HepG2 (cell line): ENCODE measurements around the gene RILP. TPM values are rescaled to one million over a fixed set of nuclear protein-coding genes. Genes with fewer than 3 reads are reported as not detected.

Source experiments
- CBX2 ChIP-seq, 2 experiments: fragments of 200-600 bp in 1 of 2; sonication (generic); formaldehyde crosslinking in 1 of 2; IDR thresholded peaks; 2 replicates each; pipeline versions ENCODE4 v1.7.0 to v1.8.1; 2018 to 2022; ENCODE audit warnings: low read depth in 2 of 2, low read length in 1 of 2, mild to moderate bottlenecking in 1 of 2, missing genetic modification reagents in 1 of 2
- CHCHD3 ChIP-seq: sonication (generic); formaldehyde crosslinking; IDR thresholded peaks from 2 replicates; pipeline ENCODE4 v1.8.0; 2022; ENCODE audit warnings: mild to moderate bottlenecking, missing genetic modification reagents, moderate library complexity
- ESRRA ChIP-seq: sonication (generic); formaldehyde crosslinking; IDR thresholded peaks from 2 replicates; pipeline ENCODE4 v1.5.1; 2020; ENCODE audit warnings: mild to moderate bottlenecking, low read depth, missing genetic modification reagents
- GATAD2A ChIP-seq: IDR thresholded peaks from 2 replicates; pipeline ENCODE4 v1.6.1; 2016
- HNRNPUL1 ChIP-seq: fragments of 200-400 bp; formaldehyde crosslinking; IDR thresholded peaks from 2 replicates; pipeline ENCODE4 v1.6.1; 2017; ENCODE audit warnings: low read depth, mild to moderate bottlenecking, low read length, moderate library complexity
- SSRP1 ChIP-seq: IDR thresholded peaks from 2 replicates; pipeline ENCODE4 v1.6.1; 2016; ENCODE audit warnings: control low read depth
- STAT5B ChIP-seq: sonication (generic); formaldehyde crosslinking; IDR thresholded peaks from 2 replicates; pipeline ENCODE4 v1.4.0; 2020; ENCODE audit warnings: missing genetic modification reagents
- SUZ12 ChIP-seq: fragments of 150-350 bp; IDR thresholded peaks from 2 replicates; pipeline ENCODE4 v1.6.1; 2014; ENCODE audit warnings: low read depth, low read length
- ZBTB7B ChIP-seq: sonication (generic); formaldehyde crosslinking; IDR thresholded peaks from 2 replicates; pipeline ENCODE4 v1.4.0; 2020; ENCODE audit warnings: missing genetic modification reagents
- ZNF251 ChIP-seq: sonication (generic); formaldehyde crosslinking; IDR thresholded peaks from 2 replicates; pipeline ENCODE4 v1.9.0; 2021; ENCODE audit warnings: mild to moderate bottlenecking, missing genetic modification reagents
- ZNF292 ChIP-seq: sonication (generic); formaldehyde crosslinking; IDR thresholded peaks from 2 replicates; pipeline ENCODE4 v1.8.1; 2022; ENCODE audit warnings: mild to moderate bottlenecking, low read depth, missing genetic modification reagents, borderline replicate concordance
- ZNF337 ChIP-seq: sonication (generic); formaldehyde crosslinking; IDR thresholded peaks from 2 replicates; pipeline ENCODE4 v1.5.1; 2020; ENCODE audit warnings: missing genetic modification reagents, low read depth, mild to moderate bottlenecking, borderline replicate concordance
- polyA plus RNA-seq, 8 experiments: library from polyadenylated mRNA; depleted of rRNA in 3 of 8; stranded (reverse) in 7 of 8; unstranded in 1 of 8; fragments of >200 nt; fragmentation: Illumina TruSeq in 4 of 8; extraction: Trizol in 4 of 8; gene quantifications; 2 replicates each; pipeline versions ENCODE4 v1.2.1 to v1.2.3, GENCODE V29; 2011 to 2016; ENCODE audit warnings: low read depth in 4 of 8, missing spikeins in 1 of 8, mixed read lengths in 1 of 8; ENCODE audit not compliant: insufficient read depth in 1 of 8
- total RNA-seq, 5 experiments: library from RNA; depleted of rRNA; stranded (reverse); fragments of >200 nt; fragmentation: Illumina TruSeq; extraction: Trizol; gene quantifications; 2 replicates each; pipeline ENCODE4 v1.2.3, GENCODE V29; 2016; ENCODE audit warnings: low read depth in 1 of 5
- TF ChIP-seq, protein P1 (sequence below): sonication (generic); formaldehyde crosslinking; conservative IDR thresholded peaks from 2 replicates; pipeline ENCODE4 v1.4.0; 2020; ENCODE audit warnings: missing genetic modification reagents
- TF ChIP-seq, protein P2 (sequence below): sonication (generic); formaldehyde crosslinking; IDR thresholded peaks from 2 replicates; pipeline ENCODE4 v1.4.0; 2020; ENCODE audit warnings: missing genetic modification reagents, mild to moderate bottlenecking, borderline replicate concordance
- TF ChIP-seq, protein P3 (sequence below): sonication (generic); formaldehyde crosslinking; IDR thresholded peaks from 2 replicates; pipeline ENCODE4 v1.8.1; 2023; ENCODE audit warnings: mild to moderate bottlenecking, inconsistent platforms, moderate library complexity, missing genetic modification reagents, borderline replicate concordance
- TF ChIP-seq, protein P4 (sequence below): fragments of 450-650 bp; IDR thresholded peaks from 2 replicates; pipeline ENCODE4 v1.6.1; 2016
- TF ChIP-seq, protein P5 (sequence below): IDR thresholded peaks from 2 replicates; pipeline ENCODE4 v1.6.1; 2016; ENCODE audit warnings: control low read depth
- TF ChIP-seq, protein P6 (sequence below): sonication (generic); formaldehyde crosslinking; IDR thresholded peaks from 2 replicates; pipeline ENCODE4 v1.4.0; 2020; ENCODE audit warnings: missing genetic modification reagents; ENCODE audit errors: not compliant biosample characterization

RILP gene
- total and polyA plus RNA-seq, 2 of the 13 experiments (the other 11 are each of a cell fraction or from before 2014, with no cell fraction given): 6.6 to 8.1 TPM

DNA sequence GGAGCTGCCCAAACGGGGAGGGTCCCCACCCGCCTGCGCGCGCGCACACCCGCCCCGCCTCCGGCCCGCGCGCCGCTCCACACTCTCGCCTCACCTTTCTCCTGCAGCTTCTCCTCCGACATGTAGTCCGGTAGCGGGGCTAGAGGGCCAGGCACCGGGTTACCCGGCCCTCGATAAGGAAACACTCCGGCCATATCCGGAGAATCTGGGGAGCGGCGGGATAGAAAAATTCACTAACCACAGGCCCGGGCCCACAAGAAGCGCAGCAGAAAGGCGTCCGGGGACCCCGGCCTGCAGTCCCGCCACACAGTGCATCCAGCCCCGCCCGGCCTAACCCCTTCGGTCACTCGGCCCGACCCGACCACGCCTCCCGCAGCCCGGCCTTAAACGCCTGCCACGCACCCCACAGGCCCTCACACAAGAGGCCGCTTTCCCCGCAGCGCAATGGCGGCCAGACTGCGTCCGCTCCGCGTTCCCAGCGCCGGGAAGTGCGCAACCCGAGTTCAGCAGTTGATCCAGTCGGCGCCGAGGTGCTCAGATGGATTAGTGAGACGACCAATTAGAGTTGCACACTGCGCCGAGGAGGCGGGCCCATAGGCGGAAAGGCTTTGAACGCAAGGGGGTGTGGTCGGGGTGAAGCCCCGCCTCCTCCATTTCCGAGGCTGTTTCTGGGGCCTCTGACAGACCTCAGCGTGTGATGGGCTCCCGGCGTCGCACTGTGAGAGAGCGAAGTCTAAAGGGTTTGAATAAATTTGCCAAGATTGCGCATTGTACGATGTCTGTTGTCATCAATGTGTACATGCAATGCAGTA is 34.9 kb upstream of the RILP start, which contains the start of gene PRPF8 (continued):
- peak; percentile 56; the same call in 1 of the 2 replicates for TF ChIP-seq ESRRA (CRISPR knock-in tag)
- TF ChIP-seq, protein P1, sequence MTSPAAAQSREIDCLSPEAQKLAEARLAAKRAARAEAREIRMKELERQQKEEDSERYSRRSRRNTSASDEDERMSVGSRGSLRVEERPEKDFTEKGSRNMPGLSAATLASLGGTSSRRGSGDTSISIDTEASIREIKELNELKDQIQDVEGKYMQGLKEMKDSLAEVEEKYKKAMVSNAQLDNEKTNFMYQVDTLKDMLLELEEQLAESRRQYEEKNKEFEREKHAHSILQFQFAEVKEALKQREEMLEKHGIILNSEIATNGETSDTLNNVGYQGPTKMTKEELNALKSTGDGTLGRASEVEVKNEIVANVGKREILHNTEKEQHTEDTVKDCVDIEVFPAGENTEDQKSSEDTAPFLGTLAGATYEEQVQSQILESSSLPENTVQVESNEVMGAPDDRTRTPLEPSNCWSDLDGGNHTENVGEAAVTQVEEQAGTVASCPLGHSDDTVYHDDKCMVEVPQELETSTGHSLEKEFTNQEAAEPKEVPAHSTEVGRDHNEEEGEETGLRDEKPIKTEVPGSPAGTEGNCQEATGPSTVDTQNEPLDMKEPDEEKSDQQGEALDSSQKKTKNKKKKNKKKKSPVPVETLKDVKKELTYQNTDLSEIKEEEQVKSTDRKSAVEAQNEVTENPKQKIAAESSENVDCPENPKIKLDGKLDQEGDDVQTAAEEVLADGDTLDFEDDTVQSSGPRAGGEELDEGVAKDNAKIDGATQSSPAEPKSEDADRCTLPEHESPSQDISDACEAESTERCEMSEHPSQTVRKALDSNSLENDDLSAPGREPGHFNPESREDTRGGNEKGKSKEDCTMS (CRISPR knock-in tag): no peak
- no peak for TF ChIP-seq ZNF251 (CRISPR knock-in tag)
- TF ChIP-seq HNRNPUL1: no peak
- TF ChIP-seq SSRP1 (CRISPR knock-in tag): no peak
- TF ChIP-seq, protein P2, sequence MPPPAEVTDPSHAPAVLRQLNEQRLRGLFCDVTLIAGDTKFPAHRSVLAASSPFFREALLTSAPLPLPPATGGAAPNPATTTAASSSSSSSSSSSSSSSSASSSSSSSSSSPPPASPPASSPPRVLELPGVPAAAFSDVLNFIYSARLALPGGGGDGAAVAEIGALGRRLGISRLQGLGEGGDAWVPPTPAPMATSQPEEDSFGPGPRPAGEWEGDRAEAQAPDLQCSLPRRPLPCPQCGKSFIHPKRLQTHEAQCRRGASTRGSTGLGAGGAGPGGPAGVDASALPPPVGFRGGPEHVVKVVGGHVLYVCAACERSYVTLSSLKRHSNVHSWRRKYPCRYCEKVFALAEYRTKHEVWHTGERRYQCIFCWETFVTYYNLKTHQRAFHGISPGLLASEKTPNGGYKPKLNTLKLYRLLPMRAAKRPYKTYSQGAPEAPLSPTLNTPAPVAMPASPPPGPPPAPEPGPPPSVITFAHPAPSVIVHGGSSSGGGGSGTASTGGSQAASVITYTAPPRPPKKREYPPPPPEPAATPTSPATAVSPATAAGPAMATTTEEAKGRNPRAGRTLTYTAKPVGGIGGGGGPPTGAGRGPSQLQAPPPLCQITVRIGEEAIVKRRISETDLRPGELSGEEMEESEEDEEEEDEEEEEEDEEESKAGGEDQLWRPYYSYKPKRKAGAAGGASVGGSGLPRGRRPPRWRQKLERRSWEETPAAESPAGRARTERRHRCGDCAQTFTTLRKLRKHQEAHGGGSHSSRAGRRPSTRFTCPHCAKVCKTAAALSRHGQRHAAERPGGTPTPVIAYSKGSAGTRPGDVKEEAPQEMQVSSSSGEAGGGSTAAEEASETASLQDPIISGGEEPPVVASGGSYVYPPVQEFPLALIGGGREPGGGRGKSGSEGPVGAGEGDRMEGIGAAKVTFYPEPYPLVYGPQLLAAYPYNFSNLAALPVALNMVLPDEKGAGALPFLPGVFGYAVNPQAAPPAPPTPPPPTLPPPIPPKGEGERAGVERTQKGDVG: no peak
- no peak for TF ChIP-seq STAT5B (CRISPR knock-in tag)
- TF ChIP-seq, protein P3, sequence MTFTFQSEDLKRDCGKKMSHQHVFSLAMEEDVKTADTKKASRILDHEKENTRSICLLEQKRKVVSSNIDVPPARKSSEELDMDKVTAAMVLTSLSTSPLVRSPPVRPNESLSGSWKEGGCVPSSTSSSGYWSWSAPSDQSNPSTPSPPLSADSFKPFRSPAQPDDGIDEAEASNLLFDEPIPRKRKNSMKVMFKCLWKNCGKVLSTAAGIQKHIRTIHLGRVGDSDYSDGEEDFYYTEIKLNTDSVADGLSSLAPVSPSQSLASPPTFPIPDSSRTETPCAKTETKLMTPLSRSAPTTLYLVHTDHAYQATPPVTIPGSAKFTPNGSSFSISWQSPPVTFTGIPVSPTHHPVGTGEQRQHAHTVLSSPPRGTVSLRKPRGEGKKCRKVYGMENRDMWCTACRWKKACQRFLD (CRISPR knock-in tag): no peak
- 0 out of 2 replicates have a peak, but pooled peaks have one; percentile 54 for TF ChIP-seq ZNF292 (CRISPR knock-in tag)
- TF ChIP-seq GATAD2A (CRISPR knock-in tag): peak; percentile 23; the same call in 1 of the 2 replicates
- TF ChIP-seq, protein P4, sequence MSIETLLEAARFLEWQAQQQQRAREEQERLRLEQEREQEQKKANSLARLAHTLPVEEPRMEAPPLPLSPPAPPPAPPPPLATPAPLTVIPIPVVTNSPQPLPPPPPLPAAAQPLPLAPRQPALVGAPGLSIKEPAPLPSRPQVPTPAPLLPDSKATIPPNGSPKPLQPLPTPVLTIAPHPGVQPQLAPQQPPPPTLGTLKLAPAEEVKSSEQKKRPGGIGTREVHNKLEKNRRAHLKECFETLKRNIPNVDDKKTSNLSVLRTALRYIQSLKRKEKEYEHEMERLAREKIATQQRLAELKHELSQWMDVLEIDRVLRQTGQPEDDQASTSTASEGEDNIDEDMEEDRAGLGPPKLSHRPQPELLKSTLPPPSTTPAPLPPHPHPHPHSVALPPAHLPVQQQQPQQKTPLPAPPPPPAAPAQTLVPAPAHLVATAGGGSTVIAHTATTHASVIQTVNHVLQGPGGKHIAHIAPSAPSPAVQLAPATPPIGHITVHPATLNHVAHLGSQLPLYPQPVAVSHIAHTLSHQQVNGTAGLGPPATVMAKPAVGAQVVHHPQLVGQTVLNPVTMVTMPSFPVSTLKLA: peak; percentile 34
- TF ChIP-seq CHCHD3 (CRISPR knock-in tag): no peak
- TF ChIP-seq ZNF337 (CRISPR knock-in tag): 0 out of 2 replicates have a peak, but pooled peaks have one; percentile 48
- no peak for TF ChIP-seq CBX2 (IDR thresholded peaks at IDR 0.05; ENCODE audit: low read depth, low read length)
- TF ChIP-seq CBX2 (CRISPR knock-in tag; IDR thresholded peaks at IDR 0.05; ENCODE audit: low read depth): no peak
- no peak for TF ChIP-seq SUZ12
- TF ChIP-seq, protein P5, sequence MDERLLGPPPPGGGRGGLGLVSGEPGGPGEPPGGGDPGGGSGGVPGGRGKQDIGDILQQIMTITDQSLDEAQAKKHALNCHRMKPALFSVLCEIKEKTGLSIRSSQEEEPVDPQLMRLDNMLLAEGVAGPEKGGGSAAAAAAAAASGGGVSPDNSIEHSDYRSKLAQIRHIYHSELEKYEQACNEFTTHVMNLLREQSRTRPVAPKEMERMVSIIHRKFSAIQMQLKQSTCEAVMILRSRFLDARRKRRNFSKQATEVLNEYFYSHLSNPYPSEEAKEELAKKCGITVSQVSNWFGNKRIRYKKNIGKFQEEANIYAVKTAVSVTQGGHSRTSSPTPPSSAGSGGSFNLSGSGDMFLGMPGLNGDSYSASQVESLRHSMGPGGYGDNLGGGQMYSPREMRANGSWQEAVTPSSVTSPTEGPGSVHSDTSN (CRISPR knock-in tag): peak; percentile 87
- no peak for TF ChIP-seq ZBTB7B (CRISPR knock-in tag)
- TF ChIP-seq, protein P6, sequence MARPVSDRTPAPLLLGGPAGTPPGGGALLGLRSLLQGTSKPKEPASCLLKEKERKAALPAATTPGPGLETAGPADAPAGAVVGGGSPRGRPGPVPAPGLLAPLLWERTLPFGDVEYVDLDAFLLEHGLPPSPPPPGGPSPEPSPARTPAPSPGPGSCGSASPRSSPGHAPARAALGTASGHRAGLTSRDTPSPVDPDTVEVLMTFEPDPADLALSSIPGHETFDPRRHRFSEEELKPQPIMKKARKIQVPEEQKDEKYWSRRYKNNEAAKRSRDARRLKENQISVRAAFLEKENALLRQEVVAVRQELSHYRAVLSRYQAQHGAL: no peak
